Neural cell (in vitro differentiated cells): Measurements from ENCODE around the gene TBCK.

Experiments
- EP300 ChIP-seq: fragments of 450-650 bp; conservative IDR thresholded peaks from 2 replicates; pipeline ENCODE4 v1.6.1; 2014; ENCODE audit warnings: antibody characterized with exemption, mild to moderate bottlenecking, moderate library complexity; ENCODE audit not compliant: poor library complexity, severe bottlenecking
- EZH2 ChIP-seq: fragments of 200-600, 300-800 bp; shearing (Covaris generic), sonication (generic); IDR thresholded peaks from 2 replicates; pipeline ENCODE4 v1.6.1; 2014; ENCODE audit warnings: antibody characterized with exemption, low read length, borderline replicate concordance, mild to moderate bottlenecking; ENCODE audit not compliant: insufficient read depth, poor library complexity, severe bottlenecking
- MXI1 ChIP-seq: fragments of 450-650 bp; conservative IDR thresholded peaks from 2 replicates; pipeline ENCODE4 v1.6.1; 2014; ENCODE audit warnings: antibody characterized with exemption, mild to moderate bottlenecking; ENCODE audit not compliant: poor library complexity, severe bottlenecking
- POLR2AphosphoS5 ChIP-seq: IDR thresholded peaks from 2 replicates; pipeline ENCODE4 v1.6.1; 2012
- TAF1 ChIP-seq: IDR thresholded peaks from 2 replicates; pipeline ENCODE4 v1.6.1; 2012; ENCODE audit warnings: low read depth
- TF ChIP-seq, protein P1 (sequence below): fragments of 450-650 bp; IDR thresholded peaks from 2 replicates; pipeline ENCODE4 v1.5.1; 2014; ENCODE audit warnings: antibody characterized with exemption, mild to moderate bottlenecking, moderate library complexity; ENCODE audit not compliant: poor library complexity, severe bottlenecking
- TF ChIP-seq, protein P2 (sequence below): IDR thresholded peaks from 2 replicates; pipeline ENCODE4 v1.6.1; 2012; ENCODE audit warnings: borderline replicate concordance

DNA sequence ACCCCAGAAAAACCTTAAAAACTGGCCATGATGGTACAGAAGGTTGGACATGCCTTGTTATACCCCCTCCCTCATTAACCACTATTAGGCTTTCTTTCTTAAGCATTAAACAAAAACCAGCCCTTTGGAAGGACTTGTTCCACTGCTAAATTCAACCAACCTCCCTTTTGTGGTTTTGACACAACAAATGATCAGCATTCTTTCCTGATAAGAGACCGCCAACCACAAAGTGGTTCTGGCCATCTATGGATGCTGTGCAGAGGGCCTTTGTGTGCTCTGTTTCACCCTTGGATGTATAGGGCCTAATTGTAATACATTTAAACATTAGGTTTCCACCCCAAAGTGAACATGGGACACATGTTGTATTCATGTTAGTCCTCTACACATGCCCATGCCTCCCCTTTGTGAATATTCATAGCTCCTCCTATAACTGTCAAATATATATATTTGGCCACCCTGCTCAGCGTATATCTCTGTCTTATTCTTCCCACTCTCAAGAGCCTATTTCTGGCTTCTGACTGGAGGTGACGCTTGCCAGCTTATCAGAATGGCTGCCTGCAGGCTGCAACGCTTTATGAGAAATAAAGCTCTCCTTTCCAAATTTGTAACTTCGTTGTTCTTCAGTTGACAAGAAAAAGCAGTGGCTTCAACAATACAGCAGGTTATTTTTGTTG is 294.1 kb downstream of the TBCK start:
- TF ChIP-seq, protein P1, sequence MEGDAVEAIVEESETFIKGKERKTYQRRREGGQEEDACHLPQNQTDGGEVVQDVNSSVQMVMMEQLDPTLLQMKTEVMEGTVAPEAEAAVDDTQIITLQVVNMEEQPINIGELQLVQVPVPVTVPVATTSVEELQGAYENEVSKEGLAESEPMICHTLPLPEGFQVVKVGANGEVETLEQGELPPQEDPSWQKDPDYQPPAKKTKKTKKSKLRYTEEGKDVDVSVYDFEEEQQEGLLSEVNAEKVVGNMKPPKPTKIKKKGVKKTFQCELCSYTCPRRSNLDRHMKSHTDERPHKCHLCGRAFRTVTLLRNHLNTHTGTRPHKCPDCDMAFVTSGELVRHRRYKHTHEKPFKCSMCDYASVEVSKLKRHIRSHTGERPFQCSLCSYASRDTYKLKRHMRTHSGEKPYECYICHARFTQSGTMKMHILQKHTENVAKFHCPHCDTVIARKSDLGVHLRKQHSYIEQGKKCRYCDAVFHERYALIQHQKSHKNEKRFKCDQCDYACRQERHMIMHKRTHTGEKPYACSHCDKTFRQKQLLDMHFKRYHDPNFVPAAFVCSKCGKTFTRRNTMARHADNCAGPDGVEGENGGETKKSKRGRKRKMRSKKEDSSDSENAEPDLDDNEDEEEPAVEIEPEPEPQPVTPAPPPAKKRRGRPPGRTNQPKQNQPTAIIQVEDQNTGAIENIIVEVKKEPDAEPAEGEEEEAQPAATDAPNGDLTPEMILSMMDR: no peak
- TF ChIP-seq EZH2 (no peak), POLR2AphosphoS5 (no peak), MXI1 (no peak), TAF1 (no peak), EP300 (no peak)
- TF ChIP-seq, protein P2, sequence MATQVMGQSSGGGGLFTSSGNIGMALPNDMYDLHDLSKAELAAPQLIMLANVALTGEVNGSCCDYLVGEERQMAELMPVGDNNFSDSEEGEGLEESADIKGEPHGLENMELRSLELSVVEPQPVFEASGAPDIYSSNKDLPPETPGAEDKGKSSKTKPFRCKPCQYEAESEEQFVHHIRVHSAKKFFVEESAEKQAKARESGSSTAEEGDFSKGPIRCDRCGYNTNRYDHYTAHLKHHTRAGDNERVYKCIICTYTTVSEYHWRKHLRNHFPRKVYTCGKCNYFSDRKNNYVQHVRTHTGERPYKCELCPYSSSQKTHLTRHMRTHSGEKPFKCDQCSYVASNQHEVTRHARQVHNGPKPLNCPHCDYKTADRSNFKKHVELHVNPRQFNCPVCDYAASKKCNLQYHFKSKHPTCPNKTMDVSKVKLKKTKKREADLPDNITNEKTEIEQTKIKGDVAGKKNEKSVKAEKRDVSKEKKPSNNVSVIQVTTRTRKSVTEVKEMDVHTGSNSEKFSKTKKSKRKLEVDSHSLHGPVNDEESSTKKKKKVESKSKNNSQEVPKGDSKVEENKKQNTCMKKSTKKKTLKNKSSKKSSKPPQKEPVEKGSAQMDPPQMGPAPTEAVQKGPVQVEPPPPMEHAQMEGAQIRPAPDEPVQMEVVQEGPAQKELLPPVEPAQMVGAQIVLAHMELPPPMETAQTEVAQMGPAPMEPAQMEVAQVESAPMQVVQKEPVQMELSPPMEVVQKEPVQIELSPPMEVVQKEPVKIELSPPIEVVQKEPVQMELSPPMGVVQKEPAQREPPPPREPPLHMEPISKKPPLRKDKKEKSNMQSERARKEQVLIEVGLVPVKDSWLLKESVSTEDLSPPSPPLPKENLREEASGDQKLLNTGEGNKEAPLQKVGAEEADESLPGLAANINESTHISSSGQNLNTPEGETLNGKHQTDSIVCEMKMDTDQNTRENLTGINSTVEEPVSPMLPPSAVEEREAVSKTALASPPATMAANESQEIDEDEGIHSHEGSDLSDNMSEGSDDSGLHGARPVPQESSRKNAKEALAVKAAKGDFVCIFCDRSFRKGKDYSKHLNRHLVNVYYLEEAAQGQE: no peak
